Liver (tissue), 3 donors: Measurements from ENCODE around the gene AJUBA.

ENCODE experiments used
- CTCF ChIP-seq: fragments of 150-350 bp; IDR thresholded peaks from 2 replicates; pipeline ENCODE4 v1.5.1; 2017; ENCODE audit warnings: improper control_type of control experiment, low read depth, low read length; ENCODE audit not compliant: missing input control
- EGR1 ChIP-seq, 2 donors: IDR thresholded peaks; 2 replicates each; pipeline ENCODE4 v1.6.1; 2016 to 2018; ENCODE audit warnings: antibody characterized with exemption in 2 of 2, low read depth in 2 of 2
- JUND ChIP-seq, 2 donors: IDR thresholded peaks; 2 replicates each; pipeline ENCODE4 v1.6.1; 2016; ENCODE audit warnings: antibody characterized with exemption in 2 of 2
- MAX ChIP-seq: IDR thresholded peaks from 2 replicates; pipeline ENCODE4 v1.6.1; 2016; ENCODE audit warnings: antibody characterized with exemption
- RAD21 ChIP-seq, 2 donors: IDR thresholded peaks; 2 replicates each; pipeline ENCODE4 v1.6.1; 2016; ENCODE audit warnings: antibody characterized with exemption in 2 of 2, mild to moderate bottlenecking in 2 of 2
- REST ChIP-seq: IDR thresholded peaks from 2 replicates; pipeline ENCODE4 v1.6.1; 2016; ENCODE audit warnings: antibody characterized with exemption, mild to moderate bottlenecking
- RXRA ChIP-seq, 2 donors: IDR thresholded peaks; 2 replicates each; pipeline ENCODE4 v1.6.1; 2017 to 2018; ENCODE audit warnings: antibody characterized with exemption in 2 of 2, mild to moderate bottlenecking in 1 of 2
- TAF1 ChIP-seq: conservative IDR thresholded peaks from 2 replicates; pipeline ENCODE4 v1.6.1; 2016; ENCODE audit warnings: antibody characterized with exemption, mild to moderate bottlenecking
- YY1 ChIP-seq: IDR thresholded peaks from 2 replicates; pipeline ENCODE4 v1.6.1; 2016; ENCODE audit warnings: antibody characterized with exemption, mild to moderate bottlenecking
- TF ChIP-seq, protein P1 (sequence below): IDR thresholded peaks from 2 replicates; pipeline ENCODE4 v1.6.1; 2016; ENCODE audit warnings: antibody characterized with exemption
- donor health status: healthy.
- donor health status: healthy.

- TF ChIP-seq MAX: peak; percentile 53
- TF ChIP-seq TAF1: peak; percentile 52
- TF ChIP-seq CTCF: peak; percentile 12
- peak in 1 of 2 donors; percentile 27 for TF ChIP-seq EGR1 (IDR thresholded peaks at IDR 0.05; ENCODE audit: low read depth in 2 of 2)
- no peak for TF ChIP-seq RAD21 (IDR thresholded peaks at IDR 0.05)
- TF ChIP-seq REST: no peak
- peak in 1 of 2 donors; percentile 52 for TF ChIP-seq RXRA (IDR thresholded peaks at IDR 0.05)
- TF ChIP-seq, protein P1, sequence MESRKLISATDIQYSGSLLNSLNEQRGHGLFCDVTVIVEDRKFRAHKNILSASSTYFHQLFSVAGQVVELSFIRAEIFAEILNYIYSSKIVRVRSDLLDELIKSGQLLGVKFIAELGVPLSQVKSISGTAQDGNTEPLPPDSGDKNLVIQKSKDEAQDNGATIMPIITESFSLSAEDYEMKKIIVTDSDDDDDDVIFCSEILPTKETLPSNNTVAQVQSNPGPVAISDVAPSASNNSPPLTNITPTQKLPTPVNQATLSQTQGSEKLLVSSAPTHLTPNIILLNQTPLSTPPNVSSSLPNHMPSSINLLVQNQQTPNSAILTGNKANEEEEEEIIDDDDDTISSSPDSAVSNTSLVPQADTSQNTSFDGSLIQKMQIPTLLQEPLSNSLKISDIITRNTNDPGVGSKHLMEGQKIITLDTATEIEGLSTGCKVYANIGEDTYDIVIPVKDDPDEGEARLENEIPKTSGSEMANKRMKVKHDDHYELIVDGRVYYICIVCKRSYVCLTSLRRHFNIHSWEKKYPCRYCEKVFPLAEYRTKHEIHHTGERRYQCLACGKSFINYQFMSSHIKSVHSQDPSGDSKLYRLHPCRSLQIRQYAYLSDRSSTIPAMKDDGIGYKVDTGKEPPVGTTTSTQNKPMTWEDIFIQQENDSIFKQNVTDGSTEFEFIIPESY: no peak
- TF ChIP-seq YY1: peak; percentile 62
- no peak for TF ChIP-seq JUND (IDR thresholded peaks at IDR 0.05)
Measured at GRCh38 chr14:22982477-22983245, at the start of gene AJUBA.
